ENCODE results near the gene CLPSL1. TPM values are rescaled to one million over a fixed set of nuclear protein-coding genes. Genes with fewer than 3 reads are reported as not detected.

The CLPSL1 gene
- total and polyA plus RNA-seq, 2 of the 13 experiments (the other 11 are each of a cell fraction or from before 2014, with no cell fraction given) = not detected

DNA sequence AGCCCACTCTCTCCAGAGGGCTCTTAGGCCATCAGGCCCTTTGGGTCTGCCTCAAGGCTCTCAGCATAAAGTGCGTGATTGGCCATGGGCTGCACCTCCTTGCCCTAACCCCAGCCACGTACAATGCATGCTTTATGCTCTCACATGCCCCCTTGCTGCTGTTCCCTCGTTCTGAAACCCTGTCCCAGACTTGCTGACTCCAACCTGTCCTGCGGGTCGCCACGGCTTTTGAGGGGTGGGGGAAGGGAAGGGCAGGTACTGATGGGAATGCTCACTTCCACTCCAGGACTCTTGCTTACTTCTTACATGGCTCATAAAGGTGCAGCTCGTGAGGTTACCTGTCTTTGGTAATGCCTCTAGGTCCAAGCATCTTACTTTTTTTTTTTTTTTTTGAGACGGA, 38.0 kb upstream of the CLPSL1 start (continued):
- TF ChIP-seq, protein P1, sequence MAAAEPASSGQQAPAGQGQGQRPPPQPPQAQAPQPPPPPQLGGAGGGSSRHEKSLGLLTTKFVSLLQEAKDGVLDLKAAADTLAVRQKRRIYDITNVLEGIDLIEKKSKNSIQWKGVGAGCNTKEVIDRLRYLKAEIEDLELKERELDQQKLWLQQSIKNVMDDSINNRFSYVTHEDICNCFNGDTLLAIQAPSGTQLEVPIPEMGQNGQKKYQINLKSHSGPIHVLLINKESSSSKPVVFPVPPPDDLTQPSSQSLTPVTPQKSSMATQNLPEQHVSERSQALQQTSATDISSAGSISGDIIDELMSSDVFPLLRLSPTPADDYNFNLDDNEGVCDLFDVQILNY (CRISPR knock-in tag; conservative IDR thresholded peaks at IDR 0.05) = no peak
- TF ChIP-seq SMAD9 (CRISPR knock-in tag; IDR thresholded peaks at IDR 0.05) (no peak), REXO4 (CRISPR knock-in tag; IDR thresholded peaks at IDR 0.05; ENCODE audit: borderline replicate concordance) (no peak), ZNF326 (CRISPR knock-in tag; IDR thresholded peaks at IDR 0.05; ENCODE audit: borderline replicate concordance) (no peak), ZNF484 (CRISPR knock-in tag; IDR thresholded peaks at IDR 0.05; ENCODE audit: borderline replicate concordance, low read depth) (no peak), ELF4 (CRISPR knock-in tag; IDR thresholded peaks at IDR 0.05; ENCODE audit: borderline replicate concordance) (no peak), ZNF343 (CRISPR knock-in tag; IDR thresholded peaks at IDR 0.05) (no peak), TEAD3 (CRISPR knock-in tag; optimal IDR thresholded peaks at IDR 0.05; ENCODE audit: borderline replicate concordance) (peak; percentile 69), MYNN (CRISPR knock-in tag; IDR thresholded peaks at IDR 0.05; ENCODE audit: low read depth) (no peak), ZNF260 (CRISPR knock-in tag; IDR thresholded peaks at IDR 0.05; ENCODE audit: borderline replicate concordance, low read depth) (no peak), ZNF235 (CRISPR knock-in tag; IDR thresholded peaks at IDR 0.05; ENCODE audit: borderline replicate concordance) (no peak), ZFY (CRISPR knock-in tag; IDR thresholded peaks at IDR 0.05) (peak; percentile 41; the same call in 1 of the 2 replicates), ZSCAN20 (CRISPR knock-in tag; IDR thresholded peaks at IDR 0.05; ENCODE audit: borderline replicate concordance) (no peak), ZNF709 (CRISPR knock-in tag; IDR thresholded peaks at IDR 0.05) (no peak), MYC (CRISPR knock-in tag; IDR thresholded peaks at IDR 0.05; ENCODE audit: borderline replicate concordance) (peak; percentile 52; the same call in 1 of the 2 replicates), PPARG (CRISPR knock-in tag; conservative IDR thresholded peaks at IDR 0.05) (no peak)
- TF ChIP-seq, protein P2, sequence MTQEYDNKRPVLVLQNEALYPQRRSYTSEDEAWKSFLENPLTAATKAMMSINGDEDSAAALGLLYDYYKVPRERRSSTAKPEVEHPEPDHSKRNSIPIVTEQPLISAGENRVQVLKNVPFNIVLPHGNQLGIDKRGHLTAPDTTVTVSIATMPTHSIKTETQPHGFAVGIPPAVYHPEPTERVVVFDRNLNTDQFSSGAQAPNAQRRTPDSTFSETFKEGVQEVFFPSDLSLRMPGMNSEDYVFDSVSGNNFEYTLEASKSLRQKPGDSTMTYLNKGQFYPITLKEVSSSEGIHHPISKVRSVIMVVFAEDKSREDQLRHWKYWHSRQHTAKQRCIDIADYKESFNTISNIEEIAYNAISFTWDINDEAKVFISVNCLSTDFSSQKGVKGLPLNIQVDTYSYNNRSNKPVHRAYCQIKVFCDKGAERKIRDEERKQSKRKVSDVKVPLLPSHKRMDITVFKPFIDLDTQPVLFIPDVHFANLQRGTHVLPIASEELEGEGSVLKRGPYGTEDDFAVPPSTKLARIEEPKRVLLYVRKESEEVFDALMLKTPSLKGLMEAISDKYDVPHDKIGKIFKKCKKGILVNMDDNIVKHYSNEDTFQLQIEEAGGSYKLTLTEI (CRISPR knock-in tag; conservative IDR thresholded peaks at IDR 0.05) = no peak
- TF ChIP-seq, protein P3, sequence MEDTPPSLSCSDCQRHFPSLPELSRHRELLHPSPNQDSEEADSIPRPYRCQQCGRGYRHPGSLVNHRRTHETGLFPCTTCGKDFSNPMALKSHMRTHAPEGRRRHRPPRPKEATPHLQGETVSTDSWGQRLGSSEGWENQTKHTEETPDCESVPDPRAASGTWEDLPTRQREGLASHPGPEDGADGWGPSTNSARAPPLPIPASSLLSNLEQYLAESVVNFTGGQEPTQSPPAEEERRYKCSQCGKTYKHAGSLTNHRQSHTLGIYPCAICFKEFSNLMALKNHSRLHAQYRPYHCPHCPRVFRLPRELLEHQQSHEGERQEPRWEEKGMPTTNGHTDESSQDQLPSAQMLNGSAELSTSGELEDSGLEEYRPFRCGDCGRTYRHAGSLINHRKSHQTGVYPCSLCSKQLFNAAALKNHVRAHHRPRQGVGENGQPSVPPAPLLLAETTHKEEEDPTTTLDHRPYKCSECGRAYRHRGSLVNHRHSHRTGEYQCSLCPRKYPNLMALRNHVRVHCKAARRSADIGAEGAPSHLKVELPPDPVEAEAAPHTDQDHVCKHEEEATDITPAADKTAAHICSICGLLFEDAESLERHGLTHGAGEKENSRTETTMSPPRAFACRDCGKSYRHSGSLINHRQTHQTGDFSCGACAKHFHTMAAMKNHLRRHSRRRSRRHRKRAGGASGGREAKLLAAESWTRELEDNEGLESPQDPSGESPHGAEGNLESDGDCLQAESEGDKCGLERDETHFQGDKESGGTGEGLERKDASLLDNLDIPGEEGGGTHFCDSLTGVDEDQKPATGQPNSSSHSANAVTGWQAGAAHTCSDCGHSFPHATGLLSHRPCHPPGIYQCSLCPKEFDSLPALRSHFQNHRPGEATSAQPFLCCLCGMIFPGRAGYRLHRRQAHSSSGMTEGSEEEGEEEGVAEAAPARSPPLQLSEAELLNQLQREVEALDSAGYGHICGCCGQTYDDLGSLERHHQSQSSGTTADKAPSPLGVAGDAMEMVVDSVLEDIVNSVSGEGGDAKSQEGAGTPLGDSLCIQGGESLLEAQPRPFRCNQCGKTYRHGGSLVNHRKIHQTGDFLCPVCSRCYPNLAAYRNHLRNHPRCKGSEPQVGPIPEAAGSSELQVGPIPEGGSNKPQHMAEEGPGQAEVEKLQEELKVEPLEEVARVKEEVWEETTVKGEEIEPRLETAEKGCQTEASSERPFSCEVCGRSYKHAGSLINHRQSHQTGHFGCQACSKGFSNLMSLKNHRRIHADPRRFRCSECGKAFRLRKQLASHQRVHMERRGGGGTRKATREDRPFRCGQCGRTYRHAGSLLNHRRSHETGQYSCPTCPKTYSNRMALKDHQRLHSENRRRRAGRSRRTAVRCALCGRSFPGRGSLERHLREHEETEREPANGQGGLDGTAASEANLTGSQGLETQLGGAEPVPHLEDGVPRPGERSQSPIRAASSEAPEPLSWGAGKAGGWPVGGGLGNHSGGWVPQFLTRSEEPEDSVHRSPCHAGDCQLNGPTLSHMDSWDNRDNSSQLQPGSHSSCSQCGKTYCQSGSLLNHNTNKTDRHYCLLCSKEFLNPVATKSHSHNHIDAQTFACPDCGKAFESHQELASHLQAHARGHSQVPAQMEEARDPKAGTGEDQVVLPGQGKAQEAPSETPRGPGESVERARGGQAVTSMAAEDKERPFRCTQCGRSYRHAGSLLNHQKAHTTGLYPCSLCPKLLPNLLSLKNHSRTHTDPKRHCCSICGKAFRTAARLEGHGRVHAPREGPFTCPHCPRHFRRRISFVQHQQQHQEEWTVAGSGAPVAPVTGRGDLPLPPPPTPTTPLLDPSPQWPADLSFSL (CRISPR knock-in tag; IDR thresholded peaks at IDR 0.05) = no peak
- TF ChIP-seq, protein P4, sequence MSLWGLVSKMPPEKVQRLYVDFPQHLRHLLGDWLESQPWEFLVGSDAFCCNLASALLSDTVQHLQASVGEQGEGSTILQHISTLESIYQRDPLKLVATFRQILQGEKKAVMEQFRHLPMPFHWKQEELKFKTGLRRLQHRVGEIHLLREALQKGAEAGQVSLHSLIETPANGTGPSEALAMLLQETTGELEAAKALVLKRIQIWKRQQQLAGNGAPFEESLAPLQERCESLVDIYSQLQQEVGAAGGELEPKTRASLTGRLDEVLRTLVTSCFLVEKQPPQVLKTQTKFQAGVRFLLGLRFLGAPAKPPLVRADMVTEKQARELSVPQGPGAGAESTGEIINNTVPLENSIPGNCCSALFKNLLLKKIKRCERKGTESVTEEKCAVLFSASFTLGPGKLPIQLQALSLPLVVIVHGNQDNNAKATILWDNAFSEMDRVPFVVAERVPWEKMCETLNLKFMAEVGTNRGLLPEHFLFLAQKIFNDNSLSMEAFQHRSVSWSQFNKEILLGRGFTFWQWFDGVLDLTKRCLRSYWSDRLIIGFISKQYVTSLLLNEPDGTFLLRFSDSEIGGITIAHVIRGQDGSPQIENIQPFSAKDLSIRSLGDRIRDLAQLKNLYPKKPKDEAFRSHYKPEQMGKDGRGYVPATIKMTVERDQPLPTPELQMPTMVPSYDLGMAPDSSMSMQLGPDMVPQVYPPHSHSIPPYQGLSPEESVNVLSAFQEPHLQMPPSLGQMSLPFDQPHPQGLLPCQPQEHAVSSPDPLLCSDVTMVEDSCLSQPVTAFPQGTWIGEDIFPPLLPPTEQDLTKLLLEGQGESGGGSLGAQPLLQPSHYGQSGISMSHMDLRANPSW (CRISPR knock-in tag; IDR thresholded peaks at IDR 0.05; ENCODE audit: borderline replicate concordance) = no peak
